Omental fat pad (tissue), 4 donors: ENCODE measurements around the gene GBF1. TPM values are rescaled to one million over a fixed set of nuclear protein-coding genes. Genes with fewer than 3 reads are reported as not detected.
A peak's percentile ranks its signal among the peaks of the same experiment; 100 is the strongest.

Experiments
- ATAC-seq: fragments of 150-250 bp; one replicate; pipeline ENCODE4 v1.9.1; 2016; ENCODE audit warnings: mild to moderate bottlenecking, moderate library complexity; ENCODE audit not compliant: low FRiP score
- DNase-seq: peaks from one replicate; pipeline ENCODE4 v3.0.0-alpha.2; 2019; ENCODE audit warnings: low spot score
- total RNA-seq, 4 donors: library from RNA; depleted of rRNA; stranded (reverse); fragments of >200 nt; gene quantifications; one replicate each; pipeline ENCODE4 v1.1.0, GENCODE V29; 2016
- TF ChIP-seq, protein P1 (sequence below), 3 donors: fragments of 450-650 bp; IDR thresholded peaks; one replicate each; pipeline ENCODE4 v1.5.1; 2016 to 2017; ENCODE audit warnings: antibody characterized with exemption in 3 of 3, mild to moderate bottlenecking in 3 of 3, moderate library complexity in 2 of 3

The GBF1 gene
- total RNA-seq, 4 donors from 2014 or later = 28.1 to 34.9 (median 31.6) TPM

DNA sequence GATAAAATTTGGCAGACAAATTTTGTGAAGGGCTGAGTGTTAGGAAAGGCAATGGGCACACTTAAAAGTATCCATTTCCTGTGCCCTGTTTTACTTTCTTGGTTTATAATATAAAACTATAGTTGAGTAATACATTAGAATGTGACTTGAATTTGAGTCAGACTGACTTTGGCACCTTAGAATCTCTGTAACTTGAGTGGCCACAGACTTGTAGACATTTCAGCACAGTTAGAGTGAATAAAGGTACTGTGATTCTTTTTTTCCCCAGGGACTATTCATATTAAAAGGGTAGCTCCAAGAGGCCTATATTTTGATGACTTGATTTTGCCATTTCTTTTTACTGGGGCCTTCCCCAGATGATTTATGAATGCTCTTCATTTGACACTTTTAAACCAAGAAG, 22.4 kb downstream of the GBF1 start:
- DNase-seq = no peak
- peak; percentile 54 for ATAC-seq
- TF ChIP-seq, protein P1, sequence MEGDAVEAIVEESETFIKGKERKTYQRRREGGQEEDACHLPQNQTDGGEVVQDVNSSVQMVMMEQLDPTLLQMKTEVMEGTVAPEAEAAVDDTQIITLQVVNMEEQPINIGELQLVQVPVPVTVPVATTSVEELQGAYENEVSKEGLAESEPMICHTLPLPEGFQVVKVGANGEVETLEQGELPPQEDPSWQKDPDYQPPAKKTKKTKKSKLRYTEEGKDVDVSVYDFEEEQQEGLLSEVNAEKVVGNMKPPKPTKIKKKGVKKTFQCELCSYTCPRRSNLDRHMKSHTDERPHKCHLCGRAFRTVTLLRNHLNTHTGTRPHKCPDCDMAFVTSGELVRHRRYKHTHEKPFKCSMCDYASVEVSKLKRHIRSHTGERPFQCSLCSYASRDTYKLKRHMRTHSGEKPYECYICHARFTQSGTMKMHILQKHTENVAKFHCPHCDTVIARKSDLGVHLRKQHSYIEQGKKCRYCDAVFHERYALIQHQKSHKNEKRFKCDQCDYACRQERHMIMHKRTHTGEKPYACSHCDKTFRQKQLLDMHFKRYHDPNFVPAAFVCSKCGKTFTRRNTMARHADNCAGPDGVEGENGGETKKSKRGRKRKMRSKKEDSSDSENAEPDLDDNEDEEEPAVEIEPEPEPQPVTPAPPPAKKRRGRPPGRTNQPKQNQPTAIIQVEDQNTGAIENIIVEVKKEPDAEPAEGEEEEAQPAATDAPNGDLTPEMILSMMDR (IDR thresholded peaks at IDR 0.05) = no peak

DNA sequence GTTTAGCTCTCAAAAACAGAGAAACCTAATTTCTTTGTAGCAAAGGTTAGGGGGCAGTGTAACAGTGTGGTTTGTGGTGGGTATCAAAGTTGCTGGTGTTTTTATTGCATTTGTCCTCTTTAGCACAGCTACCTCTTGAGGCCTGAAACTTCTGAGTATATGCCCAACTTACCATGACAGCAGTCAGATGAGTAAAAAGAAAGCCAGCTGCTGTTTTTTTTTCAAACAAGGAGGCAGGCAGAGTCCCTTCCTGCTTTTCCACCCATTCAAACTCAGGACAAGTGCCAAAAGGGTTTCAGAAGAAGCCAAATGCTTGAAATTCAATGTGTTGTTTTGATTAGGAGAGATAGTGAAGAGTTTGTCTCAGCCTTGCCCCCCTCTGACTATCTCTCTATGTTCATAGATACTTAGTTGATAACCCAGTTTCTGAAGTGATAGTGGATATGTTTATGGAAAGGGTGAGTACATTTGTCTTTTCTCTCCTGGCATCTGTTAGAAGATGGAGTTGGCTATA, 23.1 kb downstream of the GBF1 start:
- DNase-seq (no peak), ATAC-seq (no peak)
- TF ChIP-seq, protein P1 (IDR thresholded peaks at IDR 0.05) = no peak

DNA sequence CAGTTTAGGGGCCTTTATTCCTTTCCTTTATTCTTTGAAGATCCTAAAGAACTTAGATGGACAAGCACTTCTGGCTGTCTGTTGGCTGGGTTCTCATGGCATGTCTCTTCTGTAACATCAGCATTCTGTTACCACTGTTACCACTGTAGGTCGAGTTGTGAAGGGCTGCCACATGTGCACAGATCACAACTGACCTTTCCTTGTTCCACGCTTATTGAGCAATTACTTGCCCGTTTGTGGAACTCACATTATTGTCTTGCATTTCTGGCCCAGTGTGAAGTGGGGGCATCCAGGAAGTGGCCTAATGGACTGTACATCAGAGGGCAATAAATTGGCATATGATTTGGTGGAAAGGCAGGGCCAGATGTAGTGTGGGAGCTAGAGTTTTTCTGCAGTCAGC, 23.7 kb downstream of the GBF1 start:
- ATAC-seq = no peak
- TF ChIP-seq, protein P1 (IDR thresholded peaks at IDR 0.05) = no peak

DNA sequence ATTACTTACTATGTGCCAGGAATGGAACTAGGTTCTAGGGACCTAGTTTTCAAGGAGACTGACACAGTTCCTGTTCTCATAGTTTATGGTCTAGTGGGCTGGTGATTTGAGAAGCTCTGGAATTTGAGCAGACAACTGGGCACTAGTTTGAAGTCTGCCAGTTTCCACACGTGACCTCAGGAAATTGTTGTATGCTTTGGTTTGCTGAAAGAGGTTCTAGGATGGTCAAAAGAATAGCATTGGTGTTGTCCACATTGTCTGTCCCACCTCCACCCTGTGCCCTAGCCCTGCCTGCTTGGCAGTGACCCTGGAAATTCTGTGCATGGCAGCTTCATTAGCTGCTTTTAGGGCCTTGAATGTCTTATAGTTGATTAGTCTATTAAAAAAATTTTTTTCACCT, 28.7 kb downstream of the GBF1 start:
- no peak for DNase-seq
- TF ChIP-seq, protein P1 (IDR thresholded peaks at IDR 0.05) = no peak
- no peak for ATAC-seq

More for the DNA sequence above, 23.7 kb downstream of the GBF1 start:
- DNase-seq = no peak

DNA sequence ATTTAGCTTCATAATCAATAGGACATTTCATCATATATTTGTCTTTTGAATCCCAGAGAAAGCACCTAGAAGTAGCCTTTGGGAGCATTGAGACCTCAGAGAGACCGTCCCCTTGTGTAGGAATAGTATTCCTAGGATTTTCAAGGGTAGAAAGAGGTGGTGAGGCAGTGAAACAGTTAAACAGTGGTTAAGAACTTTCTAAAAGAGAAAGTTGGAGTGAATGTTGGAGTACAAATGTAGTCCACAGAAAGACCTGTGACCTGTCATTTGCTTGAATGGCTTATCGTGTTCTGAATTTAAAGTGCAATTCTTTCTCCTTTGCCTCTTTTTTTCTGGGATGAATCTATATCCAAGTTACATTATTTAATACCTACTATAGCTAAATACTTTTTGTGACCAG, 30.0 kb downstream of the GBF1 start:
- ATAC-seq (no peak), DNase-seq (no peak)
- TF ChIP-seq, protein P1 (IDR thresholded peaks at IDR 0.05) = no peak

DNA sequence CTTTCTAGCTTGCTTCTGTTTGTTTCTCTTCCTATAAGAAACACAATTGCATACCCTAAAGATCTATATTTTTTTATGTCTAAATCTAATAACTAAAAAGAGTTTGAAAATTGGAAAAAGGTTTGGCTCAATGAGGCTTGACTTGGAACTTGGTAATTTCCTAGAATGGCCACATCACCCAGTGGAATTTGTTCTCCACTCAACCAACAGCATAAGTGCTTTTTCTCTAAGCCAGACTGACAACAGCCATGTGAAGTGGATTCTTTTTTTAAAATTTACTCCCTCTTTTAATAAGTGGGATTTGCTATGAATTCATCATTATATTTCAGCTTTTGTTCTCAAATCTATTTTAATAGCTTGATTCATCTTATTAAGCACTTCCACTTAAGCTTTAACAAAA, 33.8 kb downstream of the GBF1 start:
- TF ChIP-seq, protein P1 (IDR thresholded peaks at IDR 0.05) = no peak
- DNase-seq (no peak), ATAC-seq (no peak)

DNA sequence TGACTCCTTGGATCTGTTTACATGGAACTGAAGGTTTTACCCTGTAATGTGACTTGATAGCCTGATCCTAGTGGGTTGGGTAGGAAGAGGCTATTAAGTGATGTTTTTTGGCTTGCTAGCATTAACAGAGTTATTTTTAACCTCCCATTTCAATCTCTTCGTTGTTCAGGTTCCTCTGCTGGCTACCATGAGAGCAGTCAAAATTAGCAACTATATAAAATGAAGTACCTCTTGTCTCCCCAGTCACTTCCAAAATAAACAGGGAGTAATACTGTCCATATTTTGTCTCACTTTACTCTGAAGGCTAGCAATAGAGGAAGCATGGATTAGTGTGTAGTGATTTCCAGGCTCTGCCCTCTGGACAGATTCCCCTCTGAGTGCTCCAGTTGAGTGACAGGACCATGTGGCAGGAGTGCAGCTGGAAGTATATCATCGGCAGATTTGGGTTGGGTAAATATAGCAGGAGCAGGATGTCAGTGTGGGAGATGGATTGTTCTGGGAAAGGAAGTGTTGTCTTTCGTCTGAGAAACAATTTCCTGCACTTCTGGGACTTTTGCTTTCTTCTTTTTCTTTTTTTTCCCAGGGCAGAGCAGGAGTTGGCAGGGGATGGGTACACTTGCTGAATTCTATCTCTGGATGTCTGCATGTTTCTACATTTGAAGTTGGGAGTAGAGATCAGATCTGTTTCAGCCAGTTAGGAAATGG, 35.2 kb downstream of the GBF1 start:
- ATAC-seq = peak; percentile 68
- DNase-seq = no peak
- TF ChIP-seq, protein P1 (IDR thresholded peaks at IDR 0.05) = no peak
